ENCODE data around the gene ZNF385C.

DNA sequence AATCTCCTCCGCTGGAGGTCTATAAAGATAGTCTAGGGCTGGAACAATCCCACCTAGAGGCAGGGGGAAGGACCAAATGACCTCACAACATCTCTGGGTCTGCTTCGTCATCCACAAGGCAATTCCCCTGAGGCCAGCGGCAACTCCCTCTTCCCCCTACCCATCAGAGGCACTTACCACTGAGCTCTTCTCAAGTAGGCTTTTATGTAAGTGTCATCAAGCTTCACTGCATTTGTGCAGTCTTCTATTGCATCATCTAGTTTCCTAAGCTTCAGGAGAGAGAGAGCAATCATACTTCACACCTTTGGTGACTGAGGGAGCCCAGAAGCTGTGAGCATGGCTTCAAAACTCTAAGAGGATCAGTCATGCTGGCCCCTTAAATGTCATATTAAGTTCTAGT lies 110.6 kb downstream of the ZNF385C start:
- TF ChIP-seq, protein P1, sequence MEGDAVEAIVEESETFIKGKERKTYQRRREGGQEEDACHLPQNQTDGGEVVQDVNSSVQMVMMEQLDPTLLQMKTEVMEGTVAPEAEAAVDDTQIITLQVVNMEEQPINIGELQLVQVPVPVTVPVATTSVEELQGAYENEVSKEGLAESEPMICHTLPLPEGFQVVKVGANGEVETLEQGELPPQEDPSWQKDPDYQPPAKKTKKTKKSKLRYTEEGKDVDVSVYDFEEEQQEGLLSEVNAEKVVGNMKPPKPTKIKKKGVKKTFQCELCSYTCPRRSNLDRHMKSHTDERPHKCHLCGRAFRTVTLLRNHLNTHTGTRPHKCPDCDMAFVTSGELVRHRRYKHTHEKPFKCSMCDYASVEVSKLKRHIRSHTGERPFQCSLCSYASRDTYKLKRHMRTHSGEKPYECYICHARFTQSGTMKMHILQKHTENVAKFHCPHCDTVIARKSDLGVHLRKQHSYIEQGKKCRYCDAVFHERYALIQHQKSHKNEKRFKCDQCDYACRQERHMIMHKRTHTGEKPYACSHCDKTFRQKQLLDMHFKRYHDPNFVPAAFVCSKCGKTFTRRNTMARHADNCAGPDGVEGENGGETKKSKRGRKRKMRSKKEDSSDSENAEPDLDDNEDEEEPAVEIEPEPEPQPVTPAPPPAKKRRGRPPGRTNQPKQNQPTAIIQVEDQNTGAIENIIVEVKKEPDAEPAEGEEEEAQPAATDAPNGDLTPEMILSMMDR (conservative IDR thresholded peaks at IDR 0.05 in 1 of 2, IDR thresholded peaks at IDR 0.05 in 1 of 2; ENCODE audit: extremely low read depth in 1 of 2, insufficient read depth in 1 of 2, low read depth in 1 of 2, low read length in 2 of 2): no peak
- no peak for TF ChIP-seq EZH2 (IDR thresholded peaks at IDR 0.05; ENCODE audit: borderline replicate concordance, low read length)

All from mammary epithelial cell (primary cell).